Raji (cell line): ENCODE measurements around the gene OGFR.

ENCODE experiments used
- POLR2A ChIP-seq: IDR thresholded peaks from 2 replicates; pipeline ENCODE4 v1.6.1; 2011; ENCODE audit warnings: low read depth, low read length, control low read depth; ENCODE audit not compliant: insufficient read depth

OGFR gene

GRCh38 chr20:62765432-62766070, 39.1 kb upstream of the OGFR start:
- TF ChIP-seq POLR2A: no peak

- TF ChIP-seq POLR2A: no peak
Measured at GRCh38 chr20:62766071-62766450, 38.6 kb upstream of the OGFR start.

DNA sequence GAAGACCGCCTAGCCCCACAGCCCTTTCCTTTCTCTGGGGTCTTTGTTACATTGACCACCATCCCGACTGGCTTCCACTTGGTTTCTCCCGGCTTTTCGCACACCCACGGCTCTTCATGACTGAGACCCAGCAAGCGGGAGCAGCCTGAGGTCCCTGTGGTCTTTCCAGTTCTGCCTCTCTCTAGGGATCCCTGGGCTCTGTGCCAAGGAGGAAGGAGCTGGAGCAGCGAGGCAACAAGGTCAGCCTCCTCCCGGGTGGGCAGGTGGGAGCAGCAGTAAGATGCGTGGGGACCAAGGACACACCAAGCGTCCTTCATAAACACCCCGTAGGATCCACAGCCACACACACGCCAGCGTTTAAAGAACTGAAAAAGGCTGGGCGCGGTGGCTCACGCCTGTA, 37.9 kb upstream of the OGFR start:
- TF ChIP-seq POLR2A: no peak

- no peak for TF ChIP-seq POLR2A
Measured at GRCh38 chr20:62768234-62768546, 36.4 kb upstream of the OGFR start.

GRCh38 chr20:62768551-62769287, 35.9 kb upstream of the OGFR start:
- no peak for TF ChIP-seq POLR2A

GRCh38 chr20:62769346-62770071, 35.1 kb upstream of the OGFR start:
- TF ChIP-seq POLR2A: no peak

GRCh38 chr20:62770111-62770910, 34.3 kb upstream of the OGFR start:
- TF ChIP-seq POLR2A: no peak

DNA sequence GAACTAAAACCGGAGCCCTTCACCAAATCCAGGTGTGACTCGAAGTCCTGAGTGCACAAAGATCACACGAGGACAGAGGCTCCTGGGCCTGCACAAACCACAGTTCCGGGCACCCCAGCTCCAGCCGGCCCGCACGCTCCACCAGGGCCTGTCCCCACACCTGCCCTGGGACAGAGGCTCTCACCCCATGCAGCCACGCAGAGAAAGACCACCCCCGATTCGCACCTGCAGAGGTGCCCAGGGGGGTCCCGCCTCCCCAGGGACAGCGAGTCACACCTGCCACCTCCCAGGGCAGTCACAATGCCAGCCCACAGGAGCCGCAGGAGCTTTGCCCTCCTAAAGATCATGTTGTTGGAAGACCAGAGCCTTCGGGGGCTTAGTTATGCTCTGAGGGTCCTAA, 33.7 kb upstream of the OGFR start:
- TF ChIP-seq POLR2A: no peak

DNA sequence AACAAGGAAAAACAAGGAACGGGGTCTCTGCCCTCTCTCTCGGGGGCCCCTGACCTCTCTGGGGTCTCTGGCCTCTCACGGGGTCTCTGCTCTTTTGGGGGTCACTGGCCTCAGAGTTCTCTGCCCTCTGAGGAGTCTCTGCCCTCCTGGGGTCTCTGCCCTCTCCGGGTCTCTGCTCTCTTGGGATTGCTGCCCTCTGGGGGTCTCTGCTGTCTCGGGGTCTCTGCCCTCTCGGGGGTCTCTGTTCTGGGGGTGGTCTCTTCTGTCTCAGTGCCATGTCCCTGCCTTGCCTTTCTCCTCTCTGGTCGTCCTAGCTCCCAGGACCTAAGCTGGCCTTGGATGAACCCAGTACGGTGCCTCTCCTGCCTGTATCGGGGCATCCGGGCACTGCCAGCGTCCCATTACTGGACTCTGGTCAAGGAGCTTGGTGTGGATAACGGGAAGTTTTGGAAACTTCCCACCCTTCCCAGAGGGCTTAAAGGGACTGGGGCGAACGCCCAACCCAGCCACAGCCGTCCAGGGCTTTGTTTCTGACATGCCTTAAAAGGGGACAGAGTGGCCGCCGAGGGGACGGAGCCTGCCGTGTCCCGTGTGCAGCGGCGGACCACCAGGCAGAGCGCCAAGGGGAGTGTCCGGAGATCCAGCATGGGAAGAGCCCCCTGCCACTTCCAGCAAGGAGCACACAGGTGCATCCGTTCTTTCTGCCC, 33.1 kb upstream of the OGFR start:
- TF ChIP-seq POLR2A: no peak

GRCh38 chr20:62772103-62772611, 32.5 kb upstream of the OGFR start:
- no peak for TF ChIP-seq POLR2A

- TF ChIP-seq POLR2A: no peak
Measured at GRCh38 chr20:62772619-62772989, 32.0 kb upstream of the OGFR start.

DNA sequence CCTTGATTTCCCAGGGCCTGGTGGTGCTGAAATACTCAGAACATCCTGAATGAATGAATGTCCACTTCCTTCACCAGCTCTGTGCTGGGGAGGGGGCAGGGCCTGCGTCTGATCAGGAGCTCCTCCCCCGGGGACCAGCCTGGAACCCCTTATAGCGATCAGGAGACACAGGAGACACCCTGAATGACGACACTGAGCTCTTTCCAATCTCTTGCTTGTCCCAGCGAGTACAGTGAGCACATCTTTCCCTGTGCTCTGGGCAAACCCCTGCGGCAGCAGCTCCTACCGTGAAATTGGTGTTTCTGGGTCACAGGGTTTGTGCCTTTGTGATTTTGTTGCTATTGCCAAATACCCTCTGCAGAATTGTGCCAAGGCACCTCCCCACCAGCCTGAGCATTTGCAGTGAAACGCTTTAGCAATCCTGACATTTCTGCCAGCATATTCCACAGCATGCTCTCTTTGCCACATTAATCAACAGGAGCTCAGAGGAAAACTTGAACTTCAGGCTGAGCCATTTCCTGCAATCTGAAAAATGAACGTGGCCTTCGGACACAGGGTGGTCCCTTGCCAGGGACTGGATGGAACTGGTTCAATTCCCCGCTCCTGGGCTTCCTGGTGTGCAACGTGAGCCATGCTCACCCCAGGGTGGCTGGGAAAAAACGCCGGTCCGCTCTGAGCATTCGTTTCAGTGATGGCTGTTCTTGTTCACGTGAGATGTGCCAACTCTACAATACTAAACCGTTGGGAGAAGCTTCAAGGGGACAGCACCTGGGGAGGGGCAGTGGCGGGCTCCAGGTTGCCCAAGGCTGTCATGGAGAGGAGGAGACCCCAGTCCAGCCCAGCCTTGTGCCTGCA, 31.4 kb upstream of the OGFR start:
- no peak for TF ChIP-seq POLR2A

GRCh38 chr20:62773845-62774714, 30.6 kb upstream of the OGFR start:
- TF ChIP-seq POLR2A: no peak
